ENCODE measurements around the gene SH3D19.
"Not testable (repeated sequence)": the region's sequence is repeated elsewhere in the genome, so short reads cannot be mapped to it uniquely, and the experiment has no call there.

The SH3D19 gene

GRCh38 chr4:151267822-151268535 lies 57.4 kb downstream of the SH3D19 start:
- no peak for DNase-seq (ENCODE audit: low read depth)

DNA sequence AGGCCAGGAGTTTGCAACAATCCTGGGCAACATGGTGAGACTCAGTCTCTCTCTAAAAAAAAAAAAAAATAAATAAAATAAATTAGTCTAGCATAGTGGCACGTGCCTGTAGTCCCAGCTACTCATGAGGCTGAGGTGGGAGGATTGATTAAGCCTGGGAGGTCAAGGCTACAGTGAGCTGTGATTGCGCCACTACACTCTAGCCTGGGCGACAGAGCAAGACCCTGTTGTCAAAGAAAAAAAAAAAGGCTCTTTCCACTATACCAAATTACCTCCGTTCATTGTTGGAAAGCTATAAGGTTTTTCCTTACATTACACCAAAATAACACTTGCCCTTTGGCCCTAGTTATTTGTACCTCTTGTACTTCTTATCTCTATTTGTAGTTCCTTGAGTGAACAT lies 58.3 kb downstream of the SH3D19 start:
- no peak for DNase-seq (ENCODE audit: low read depth)

DNA sequence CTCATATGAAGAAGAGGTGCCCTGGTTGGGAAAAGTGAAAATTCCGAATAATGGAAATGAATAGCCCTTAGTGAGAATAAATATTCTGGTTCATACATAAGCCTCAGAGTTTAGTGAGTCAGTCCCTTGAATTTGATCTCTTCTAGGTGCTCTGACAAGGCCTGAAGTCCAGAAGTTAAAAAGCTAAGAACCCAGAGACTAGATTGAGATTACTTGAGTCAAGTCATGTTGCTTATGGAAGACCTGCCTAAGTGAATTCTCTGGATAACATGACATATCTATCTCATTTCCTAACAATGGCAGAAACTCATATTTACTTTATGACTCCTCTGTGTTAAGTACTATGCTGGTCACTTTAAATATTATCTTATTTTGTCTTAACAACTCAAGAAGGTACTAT lies 58.9 kb downstream of the SH3D19 start:
- no peak for DNase-seq (ENCODE audit: low read depth)

DNA sequence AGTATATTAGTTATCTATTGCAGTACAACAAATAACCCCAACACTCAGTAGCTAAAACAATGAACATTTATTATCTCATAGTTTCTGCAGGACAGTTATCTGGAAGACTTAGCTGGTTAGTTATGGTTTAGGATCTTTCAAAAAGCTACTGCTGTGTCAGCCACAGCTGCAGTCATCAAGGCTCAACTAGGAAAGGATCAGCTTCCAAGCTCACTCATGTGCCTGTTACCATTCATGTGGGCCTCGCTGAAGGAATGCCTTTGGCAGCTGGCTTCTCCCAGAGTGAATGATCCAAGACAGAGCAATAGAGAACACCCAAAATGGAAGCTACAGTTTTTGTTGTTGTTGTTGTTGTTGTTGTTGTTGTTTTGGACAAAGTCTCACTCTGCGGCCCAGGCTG lies 62.0 kb downstream of the SH3D19 start:
- no peak for DNase-seq (ENCODE audit: low read depth)

DNA sequence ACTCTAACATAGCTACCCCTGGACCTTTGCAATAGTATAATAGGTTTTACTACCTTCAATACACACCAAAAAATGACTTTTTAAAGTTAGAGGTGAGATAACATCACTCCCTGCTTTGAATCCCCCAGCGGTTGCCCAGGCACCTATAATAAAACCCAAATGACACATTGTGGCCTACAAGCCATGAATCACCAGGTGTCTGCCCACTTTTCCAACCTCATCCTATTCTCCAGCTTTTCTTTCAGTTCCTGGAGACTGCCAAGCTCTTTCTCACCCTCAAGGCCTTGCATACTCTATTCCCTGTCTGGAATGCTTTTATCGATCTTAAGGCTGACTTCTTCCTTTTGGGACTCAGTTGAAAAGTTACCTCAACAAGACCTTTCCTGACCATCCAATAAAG lies 64.9 kb downstream of the SH3D19 start:
- DNase-seq (ENCODE audit: low read depth) = no peak

DNA sequence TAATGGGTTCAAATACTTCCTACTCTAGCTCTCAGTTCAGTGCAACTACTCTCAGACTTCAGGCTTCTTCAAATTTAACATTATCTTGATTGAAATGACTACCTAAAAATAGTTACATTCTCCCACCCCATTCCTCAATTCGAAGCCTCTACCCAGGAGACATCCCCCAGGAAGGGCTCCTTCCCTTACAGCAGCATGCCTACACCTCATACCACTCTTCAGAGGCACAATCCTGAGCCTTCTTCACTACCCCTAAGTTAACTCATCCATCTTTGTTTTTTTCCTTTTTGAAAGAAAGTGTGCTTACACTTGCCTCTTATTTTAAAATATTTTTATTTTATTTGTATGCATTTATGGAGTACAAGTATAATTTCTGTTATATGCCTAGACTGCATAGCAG lies 65.7 kb downstream of the SH3D19 start:
- DNase-seq (ENCODE audit: low read depth) = no peak

GRCh38 chr4:151257704-151258103 lies 67.7 kb downstream of the SH3D19 start:
- DNase-seq (ENCODE audit: low read depth) = no peak

- no peak for DNase-seq (ENCODE audit: low read depth)
Observed at GRCh38 chr4:151256134-151256533, 69.3 kb downstream of the SH3D19 start.

DNA sequence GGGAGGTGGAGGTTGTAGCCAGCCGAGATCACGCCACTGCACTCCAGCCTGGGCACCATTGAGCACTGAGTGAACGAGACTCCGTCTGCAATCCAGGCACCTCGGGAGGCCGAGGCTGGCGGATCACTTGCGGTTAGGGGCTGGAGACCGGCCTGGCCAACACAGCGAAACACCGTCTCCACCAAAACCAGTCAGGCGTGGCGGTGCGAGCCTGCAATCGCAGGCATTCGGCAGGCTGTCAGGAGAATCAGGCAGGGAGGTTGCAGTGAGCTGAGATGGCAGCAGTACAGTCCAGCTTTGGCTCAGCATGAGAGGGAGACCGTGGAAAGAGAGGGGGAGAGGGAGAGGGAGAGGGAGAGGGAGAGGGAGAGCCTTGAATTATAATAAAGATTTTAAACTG lies 69.7 kb downstream of the SH3D19 start:
- not testable (repeated sequence) for DNase-seq (ENCODE audit: low read depth)

- DNase-seq (ENCODE audit: low read depth) = not testable (repeated sequence)
Observed at GRCh38 chr4:151255226-151255625, 70.2 kb downstream of the SH3D19 start.

- no peak for DNase-seq (ENCODE audit: low read depth)
Observed at GRCh38 chr4:151251603-151252304, 73.7 kb downstream of the SH3D19 start.

DNA sequence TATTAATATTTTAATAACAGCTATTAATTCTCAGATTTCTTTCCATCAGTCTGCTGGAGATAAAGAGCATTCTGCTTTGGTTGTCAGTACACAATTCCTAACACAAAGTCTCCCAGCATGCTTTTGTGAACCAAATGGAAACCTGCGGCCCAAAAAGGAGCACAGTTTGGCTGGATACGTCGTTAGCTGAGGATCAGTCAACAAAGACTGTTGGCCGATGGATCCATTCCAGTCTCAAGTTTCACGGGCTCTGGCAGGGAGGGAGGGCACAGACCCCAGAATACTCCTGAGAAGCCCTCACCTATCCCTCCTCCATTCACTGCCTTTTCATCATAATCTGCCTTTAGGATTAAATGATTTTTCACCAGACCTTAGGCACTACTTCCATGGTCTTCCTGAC lies 74.7 kb downstream of the SH3D19 start:
- DNase-seq (ENCODE audit: low read depth) = no peak

- DNase-seq (ENCODE audit: low read depth) = no peak
Observed at GRCh38 chr4:151248519-151248918, 76.9 kb downstream of the SH3D19 start.

DNA sequence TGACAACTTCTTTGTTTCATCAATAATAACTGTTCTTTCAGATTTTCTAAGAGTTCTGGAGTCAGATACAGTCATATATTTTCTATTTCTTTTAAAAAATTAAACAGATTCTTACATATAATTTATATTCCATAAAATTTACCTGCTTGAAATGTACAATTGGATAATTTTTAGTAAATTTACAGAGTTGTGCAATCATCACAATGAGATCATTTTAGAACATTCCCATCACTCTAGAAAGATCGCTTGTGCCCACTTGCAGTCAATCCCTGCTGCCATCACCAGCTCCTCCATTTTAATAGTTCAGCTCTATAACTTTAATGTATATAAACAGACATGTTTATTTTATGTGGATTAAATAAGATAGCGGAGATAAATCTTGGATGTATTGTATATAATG lies 78.0 kb downstream of the SH3D19 start:
- no peak for DNase-seq (ENCODE audit: low read depth)

GRCh38 chr4:151246742-151247141 lies 78.7 kb downstream of the SH3D19 start:
- no peak for DNase-seq (ENCODE audit: low read depth)

DNA sequence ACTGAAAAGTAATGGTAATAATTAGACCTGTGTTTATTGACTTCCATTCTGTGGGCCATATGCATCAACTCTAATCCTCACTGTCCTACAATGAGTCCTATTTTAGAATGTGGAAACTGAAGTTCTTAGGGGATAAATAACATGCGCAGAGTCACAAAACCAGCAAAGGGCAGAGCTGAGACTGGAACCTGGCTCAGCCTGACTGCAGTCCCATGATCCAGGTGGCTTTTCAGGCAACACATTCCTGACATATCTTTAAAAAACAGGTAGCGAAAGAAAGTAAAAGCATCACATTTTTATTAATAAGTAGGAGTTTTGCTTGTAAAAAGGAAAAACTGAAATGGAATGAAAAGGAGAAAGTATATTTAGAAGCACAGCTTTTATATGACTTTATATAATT lies 83.1 kb downstream of the SH3D19 start:
- no peak for DNase-seq (ENCODE audit: low read depth)

- DNase-seq (ENCODE audit: low read depth) = no peak
Observed at GRCh38 chr4:151239608-151240007, 85.8 kb downstream of the SH3D19 start.

DNA sequence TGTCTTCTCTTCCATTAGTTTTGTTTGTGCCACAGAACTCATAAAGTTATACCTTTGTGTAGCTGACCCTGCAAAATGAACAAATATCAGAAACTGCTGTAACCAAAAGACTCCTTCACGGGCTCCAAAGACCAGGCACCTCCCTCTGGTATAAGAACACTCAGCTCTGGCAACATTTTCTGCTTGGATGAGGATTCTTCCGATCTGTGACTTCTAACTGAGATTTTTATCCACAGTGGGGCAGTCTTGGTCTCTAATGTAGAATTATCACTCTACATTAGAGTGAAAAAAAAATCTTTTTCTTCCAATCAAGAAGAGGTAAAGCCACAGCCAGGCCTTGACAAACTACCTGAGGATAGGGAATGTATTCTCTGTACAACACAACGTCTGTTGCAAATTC lies 86.9 kb downstream of the SH3D19 start:
- DNase-seq (ENCODE audit: low read depth) = no peak

- no peak for DNase-seq (ENCODE audit: low read depth)
Observed at GRCh38 chr4:151236036-151236435, 89.4 kb downstream of the SH3D19 start.

DNA sequence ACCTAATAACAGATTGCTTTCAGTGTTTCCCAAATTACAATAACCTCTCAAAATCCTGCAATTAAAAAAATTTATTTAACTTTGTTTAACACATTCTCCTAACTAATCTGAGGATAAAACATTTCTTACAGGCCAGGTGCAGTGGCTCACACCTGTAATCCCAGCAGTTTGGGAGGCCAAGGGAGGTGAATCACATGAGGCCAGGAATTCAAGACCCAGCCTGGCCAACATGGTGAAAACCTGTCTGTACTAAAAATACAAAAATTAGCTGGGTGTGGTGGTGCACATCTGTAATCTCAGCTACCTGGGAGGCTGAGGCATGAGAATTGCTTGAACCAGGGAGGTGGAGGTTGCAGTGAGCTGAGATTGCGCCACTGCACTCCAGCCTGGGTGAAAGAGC lies 90.0 kb downstream of the SH3D19 start:
- not testable (repeated sequence) for DNase-seq (ENCODE audit: low read depth)

DNA sequence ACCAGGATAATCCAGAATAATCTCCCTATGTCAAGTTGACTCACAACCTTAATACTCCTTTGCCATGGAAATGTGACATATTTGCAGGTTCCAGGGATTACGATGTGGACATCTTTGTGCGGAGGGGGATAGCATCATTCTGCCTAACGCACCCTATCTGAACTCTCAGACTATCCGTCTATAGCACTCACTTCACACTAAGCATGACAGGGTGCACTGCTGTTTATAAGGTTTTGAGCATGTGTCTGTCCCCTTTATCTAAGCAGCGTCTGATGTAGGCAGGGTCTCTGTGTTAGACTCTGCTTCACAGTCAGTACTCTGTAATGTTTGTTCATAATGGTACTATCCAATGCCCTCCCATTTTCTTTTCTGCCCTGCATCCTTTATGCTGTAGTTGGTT lies 91.8 kb downstream of the SH3D19 start:
- DNase-seq (ENCODE audit: low read depth) = no peak

DNA sequence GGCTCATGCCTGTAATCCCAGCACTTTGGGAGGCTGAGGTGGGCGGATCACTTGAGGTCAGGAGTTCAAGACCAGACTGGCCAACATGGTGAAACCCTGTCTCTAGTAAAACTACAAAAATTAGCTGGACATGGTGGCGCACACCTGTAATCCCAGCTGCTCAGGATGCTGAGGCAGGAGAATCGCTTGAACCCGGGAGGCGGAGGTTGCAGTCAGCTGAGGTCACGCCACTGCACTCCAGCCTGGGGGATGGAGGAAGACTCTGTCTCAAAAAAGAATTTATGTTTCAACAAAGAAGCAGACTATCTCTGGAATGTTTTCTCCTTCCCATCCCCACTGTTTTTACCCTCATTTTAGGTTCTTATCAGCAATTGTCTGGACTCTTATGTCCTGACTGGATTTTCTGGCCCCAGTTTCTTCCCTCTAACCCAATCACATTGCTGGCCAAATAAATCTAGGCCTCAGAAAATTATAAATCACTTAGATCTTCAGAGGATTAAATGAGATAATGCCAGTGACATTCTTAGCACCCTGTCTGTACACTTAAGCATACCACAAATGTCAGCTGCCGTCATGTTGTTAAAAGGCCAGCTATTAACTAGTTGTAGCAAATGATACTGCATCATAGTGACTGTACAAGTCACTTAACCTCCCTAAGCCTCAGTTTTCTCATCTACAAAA lies 93.3 kb downstream of the SH3D19 start:
- no peak for DNase-seq (ENCODE audit: low read depth)

Measured in activated T-helper 1 cell treated with Interleukin-2 at 50 U/mL for 16 hours (primary cell).